HG03039 (cell line): ENCODE data around the gene ANK3.

ENCODE experiments used
- ATAC-seq: cut with Tn5 transposase; IDR thresholded peaks from one replicate; pipeline ENCODE4 v1.9.1; 2021; ENCODE audit warnings: mild to moderate bottlenecking, moderate library complexity; ENCODE audit not compliant: unreplicated experiment

The ANK3 gene

DNA sequence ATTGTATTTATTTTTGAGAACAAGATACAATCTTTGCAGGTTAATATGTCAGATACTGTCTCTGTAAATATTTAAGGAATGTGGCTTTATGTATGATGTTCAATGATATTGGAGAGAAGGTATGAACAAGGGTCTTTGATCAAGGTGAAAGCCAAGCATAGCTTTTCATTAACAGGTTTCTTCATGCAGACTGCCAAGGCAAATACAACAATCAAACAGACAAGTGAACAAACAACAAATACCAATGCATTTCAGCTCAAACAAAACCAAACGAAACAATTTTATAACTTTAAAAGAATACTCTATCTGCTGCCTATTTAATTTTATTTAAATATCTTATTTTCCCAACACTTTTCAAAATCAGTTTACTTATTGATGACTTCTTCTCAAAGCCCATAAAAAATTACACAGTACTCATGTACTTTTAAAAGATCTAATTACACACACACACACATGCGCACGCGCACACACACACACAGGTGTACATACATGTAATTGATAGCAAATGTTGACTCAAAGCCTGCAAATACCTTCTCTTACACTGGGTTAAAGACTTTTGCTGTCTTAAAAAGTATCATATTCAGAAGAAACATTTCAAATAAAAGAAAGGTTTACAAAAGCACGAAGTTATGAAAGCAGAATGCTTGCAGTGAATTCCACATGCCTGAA is 282.2 kb downstream of the ANK3 start:
- ATAC-seq: no peak

DNA sequence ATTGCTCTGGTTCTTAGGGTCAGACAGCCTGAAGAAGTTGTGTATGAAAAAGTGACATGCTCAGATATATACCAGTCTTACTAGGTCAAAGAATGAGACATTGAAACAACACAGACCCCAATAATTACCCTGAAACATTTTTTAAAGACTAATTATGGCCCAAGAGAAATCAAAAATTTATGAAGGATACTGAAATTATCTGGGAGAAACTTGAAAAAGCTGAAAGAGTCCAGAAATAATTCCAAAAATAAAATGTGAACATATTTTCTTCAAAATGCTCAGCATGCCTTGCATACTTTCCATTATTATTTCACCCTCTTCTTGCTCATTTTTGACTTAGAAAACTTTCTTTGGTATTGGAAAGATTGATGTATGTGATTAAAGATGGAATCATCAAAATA is 284.4 kb downstream of the ANK3 start:
- no peak for ATAC-seq

DNA sequence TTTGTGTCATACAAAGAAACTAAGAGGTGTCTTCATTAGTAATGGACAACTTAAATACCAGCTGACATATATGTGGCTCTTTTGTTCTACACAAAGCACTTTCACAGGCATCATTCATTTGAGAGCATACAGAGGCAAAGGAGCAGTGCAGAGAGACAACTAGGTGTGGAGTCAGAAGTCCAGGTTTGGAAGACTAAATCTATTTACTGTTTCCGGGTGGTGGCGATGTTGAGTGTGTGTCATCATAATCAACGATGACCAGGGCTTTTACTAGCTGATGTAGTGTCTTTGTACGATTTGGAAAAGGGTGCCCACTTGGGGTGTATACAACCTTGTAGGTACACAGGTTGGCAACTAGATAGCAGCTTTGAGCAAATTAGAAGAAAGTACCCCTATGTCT is 287.9 kb downstream of the ANK3 start:
- ATAC-seq: no peak

DNA sequence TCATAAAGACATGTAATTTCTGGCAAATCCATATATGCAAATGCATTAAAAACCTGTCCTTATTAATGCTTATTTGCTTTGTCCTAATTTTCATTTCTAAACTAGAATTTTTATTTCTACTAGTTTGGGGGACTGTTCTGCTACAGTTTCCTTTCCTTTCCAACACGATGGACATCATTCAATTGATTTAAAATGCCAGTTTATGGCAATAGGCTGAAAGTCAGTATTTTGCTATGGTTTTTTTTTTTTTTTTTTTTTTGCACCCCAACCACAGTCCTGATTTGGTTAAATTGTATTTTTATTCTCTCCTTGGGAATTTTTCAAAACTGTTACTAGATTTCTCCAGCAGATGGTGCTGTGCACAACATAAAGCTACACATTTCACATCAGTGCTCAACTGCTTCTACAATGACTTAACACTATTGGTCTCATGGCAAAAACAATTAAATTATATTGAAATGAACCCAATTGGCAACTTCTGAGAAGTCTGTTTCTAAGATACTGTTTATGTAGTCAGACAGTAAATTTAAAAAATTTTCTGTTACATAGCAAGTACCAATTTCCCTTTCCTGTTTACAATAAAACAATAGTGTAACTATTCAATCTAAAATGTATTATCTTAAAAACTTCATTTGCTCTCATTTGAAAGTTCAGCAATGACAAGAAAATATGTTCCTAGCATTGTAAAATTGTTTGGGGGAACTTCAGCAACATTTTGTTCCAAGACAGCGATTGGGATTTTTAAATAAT is 289.5 kb downstream of the ANK3 start:
- ATAC-seq: no peak

DNA sequence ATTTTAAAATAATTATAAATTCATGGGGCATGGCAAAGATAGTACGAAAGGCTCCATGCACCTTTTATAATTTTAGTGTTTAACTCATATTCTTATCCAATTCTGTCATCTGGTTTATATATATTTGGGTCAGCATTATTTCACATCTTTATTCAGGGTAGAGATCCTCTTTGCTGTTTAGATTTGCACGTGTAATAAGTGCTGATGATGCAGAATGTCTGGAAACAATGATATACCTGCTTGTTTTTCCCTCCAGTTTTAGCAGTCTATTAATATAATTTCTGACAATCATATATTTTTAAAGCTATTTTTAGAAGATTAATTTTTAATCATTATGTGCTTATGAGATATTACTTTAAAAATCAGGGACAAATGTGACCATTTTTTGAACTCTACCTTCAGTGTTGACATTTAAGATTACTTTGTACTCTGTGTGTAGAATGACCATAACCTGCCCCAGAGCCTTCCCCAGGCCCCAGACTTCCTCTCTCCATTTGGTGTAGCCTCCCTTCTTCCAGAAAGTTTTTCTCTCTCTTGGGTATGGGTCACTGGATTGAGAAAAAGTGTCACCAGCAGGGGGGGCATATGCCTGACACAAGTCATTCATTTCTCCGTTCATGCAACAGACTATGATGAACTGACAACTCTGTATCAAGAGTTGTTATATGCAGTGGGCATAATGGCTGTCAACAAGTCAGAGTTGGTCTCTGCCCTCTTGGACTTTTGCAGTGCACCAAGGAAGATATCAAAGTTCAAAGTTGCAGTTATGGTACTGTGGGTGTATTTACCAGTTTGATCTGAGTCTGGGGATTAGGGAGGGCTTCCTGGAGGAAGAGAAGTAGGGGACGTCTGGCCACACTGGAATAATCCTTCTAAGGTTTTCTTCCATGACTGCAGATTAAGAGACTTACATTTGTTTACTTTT is 290.7 kb downstream of the ANK3 start:
- ATAC-seq: no peak

DNA sequence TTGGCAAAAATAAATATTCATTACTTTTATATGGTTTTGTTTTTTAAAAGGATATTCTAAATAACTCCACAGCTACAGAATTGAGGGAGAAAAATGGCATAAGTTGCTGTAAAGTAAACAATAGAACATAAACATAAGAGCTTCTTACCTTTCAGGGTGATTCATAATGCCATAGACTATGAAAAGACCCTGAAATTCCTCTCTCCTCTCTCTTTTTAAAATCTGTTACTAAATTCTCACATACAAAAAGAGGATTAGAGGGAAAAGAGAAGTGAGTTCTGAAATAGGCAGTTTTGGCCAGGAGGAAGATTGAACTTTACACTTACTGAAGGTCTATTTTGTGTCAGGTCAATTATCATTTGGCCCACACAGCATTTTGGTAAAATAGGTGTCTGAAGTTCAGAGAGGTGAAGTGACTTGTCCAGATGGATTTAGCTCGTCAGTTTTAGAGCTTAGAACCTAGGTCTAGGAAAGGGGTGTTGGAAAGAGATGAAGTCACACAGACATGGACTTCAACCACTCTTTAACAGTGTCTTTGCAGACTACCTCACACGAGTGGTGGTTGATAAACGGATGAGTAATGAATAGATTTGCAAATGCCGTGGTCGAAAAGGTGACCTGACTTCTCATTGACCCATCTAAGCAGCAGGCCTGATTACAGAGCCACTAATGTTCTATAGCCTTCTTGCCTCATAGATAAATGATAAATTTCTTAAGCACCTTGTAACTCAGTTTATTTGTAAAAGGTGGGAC is 292.7 kb downstream of the ANK3 start:
- ATAC-seq: peak; percentile 50

DNA sequence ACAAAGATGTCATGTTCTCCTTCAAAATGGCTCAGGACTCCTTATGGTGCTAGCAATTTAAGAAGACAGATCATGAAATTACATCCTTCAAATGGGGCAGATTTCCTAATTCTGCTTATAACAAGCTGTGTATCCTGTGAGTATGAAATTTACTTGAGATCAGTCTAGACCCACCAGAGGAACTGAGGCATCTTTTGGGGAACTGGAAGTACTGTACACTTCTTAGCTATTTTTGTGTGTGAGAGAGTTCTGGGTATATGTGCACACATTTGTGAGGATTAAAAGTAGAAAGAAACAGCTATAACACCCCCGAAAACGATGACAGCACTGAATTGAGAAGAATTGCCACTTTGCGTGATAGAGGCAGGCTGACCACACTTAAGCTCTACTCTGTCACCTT is 296.4 kb downstream of the ANK3 start:
- no peak for ATAC-seq

DNA sequence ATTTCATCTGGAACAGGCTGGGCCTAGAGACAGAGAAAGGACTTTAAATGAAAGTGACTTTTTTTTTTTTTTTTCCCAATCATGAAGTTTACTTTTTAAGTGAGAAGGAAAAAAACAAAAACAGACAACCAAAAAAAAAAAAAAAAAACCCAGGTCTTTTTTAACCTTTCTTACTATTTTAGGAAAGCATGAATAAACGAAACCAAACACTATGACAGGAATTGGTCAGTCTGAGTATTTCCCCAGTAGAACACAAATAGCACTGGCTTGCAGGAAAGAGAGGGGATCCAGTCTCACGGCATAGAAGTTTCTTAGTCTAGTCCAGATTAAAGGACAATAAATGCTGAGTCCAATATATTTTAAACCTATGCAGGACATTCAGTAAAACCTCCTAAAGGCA is 302.8 kb downstream of the ANK3 start:
- peak; percentile 74 for ATAC-seq

DNA sequence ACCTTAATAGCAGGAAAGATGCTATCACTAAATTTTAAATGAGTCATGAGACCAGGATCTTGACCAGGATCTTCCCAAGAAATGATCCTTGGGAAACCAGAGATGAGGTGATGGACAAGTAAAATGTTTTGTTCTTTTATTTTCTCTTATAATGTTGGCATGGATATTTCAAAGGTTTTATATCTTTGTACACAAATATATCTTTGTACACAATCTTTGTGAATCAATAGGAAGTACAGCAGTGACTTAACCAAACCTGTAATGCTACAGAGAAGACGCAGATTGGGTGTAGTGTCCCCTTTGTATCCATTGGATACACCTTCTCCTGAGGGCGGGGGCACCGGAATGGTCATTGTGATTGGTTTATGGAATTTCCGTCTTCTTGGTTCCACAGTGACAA is 303.3 kb downstream of the ANK3 start:
- no peak for ATAC-seq

DNA sequence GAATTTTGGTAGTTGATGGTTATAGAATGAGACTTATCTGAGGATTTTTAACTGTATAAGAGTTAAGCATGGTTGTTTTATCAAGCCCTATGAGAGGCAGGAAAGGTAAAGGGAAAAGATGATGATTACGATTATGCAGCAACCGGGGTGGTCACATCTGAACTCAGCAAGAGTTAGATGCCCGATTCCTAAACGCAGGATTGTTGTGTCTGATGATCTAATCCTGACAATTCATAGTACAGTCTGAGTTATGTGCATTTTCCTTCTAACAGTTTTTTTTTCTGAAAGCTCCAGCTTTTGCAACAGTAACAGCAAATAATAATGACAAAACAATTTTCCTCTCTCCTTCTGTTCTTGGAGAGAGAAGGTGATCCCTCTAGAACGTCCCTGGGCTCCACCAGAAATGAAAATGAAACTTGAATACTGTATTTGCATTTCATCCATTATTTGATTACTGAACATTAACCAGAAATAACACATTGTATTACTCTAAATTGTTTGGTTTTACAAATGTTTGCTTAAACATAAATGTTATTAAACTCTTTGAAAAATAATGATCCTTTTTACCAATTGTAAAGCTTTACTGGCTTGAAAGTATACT is 306.8 kb downstream of the ANK3 start:
- ATAC-seq: no peak

DNA sequence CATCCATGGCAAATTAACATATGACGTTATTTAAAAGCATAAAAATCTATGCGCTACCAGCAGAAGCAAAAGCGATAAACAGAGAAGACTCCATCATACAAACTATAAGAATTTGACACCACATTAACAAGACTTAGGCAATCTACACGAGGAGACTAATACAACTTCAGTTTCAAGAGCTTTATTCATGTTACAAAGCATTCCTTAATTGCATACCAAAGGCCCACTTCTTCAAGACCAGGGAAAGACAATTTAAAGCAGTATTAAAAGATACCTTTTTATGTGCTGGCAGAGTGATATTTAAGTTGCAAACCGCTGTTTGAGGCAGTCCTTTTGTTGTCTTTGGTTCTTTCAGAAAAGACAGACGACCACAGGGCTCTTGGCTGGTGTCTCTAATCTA is 307.3 kb downstream of the ANK3 start:
- ATAC-seq: no peak

DNA sequence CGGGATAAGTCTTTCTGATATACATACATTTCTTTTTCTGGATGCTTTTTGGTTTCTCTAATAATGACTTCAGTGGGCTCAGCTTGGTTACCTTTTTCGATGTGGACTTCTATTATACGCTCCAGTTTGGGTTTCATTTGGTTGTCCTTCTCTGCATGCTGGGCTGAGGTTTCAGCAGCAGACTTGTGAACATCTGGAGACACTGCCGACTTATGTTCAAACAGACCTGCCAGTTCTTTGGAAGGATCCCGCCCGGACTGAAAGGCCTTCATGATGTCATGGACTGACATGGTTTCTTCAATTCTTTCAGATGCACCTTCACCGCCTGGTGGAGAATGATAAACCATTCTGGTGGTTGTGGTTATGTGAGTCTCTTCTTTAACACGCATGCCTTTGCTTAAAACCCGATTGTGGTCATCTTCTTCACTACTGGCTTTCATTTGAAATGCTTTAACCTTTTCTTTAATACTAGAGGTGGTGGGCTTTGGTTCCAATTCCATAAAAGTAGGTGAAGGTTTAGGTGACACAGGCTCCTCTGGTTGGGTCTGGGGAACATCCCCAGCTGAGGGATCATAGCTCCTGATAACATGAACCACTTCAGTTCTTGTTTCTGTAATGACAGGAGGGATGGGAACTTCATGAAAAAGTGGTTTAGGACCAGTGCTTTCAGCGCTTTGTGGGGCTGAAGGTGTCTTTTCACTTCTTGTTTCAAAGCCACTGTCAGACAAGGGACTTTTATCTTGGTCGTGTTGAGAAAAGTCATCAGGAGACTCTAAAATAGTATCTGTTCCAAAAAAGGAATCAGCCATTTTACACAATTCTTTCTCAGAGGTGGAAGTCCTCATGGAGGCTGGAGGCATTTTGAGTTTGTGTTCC is 315.7 kb downstream of the ANK3 start:
- ATAC-seq: peak; percentile 93

DNA sequence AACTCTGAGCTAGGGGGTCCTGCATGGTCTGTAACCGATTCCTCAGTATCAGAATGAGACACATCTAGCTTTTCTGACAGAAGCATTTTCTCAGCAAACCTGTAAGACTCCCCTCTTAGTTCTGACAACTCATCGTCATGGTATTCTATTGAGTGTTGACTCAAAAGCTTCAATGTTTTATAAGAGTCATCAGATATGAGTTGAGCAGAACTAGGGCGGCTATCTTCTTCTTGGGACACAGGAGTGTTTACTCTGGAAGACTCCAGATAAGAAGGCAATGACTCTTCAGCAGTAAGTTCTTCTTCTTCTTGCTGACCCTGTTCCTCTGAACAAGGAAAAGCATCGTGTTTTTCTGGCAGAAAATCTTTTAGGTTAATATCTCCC is 316.3 kb downstream of the ANK3 start:
- no peak for ATAC-seq

DNA sequence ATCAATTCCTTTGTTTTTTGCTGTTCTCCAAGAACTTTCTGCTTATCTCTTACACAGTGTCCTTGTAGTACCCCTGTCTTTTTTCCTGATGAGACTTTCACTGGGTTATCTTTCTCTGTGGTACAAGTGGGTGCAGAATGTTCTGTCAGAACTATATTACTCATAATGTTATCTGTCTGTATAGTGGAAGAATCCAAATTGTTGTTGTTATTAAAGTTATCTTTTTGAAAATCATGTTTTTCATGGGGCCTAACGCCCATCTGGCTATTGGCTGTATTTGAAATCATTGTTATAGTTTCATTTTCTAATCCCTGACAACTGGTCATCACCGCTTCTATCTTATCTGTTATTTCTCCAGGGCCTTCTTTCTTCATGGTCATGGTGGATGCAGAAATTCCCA is 320.4 kb downstream of the ANK3 start:
- no peak for ATAC-seq

DNA sequence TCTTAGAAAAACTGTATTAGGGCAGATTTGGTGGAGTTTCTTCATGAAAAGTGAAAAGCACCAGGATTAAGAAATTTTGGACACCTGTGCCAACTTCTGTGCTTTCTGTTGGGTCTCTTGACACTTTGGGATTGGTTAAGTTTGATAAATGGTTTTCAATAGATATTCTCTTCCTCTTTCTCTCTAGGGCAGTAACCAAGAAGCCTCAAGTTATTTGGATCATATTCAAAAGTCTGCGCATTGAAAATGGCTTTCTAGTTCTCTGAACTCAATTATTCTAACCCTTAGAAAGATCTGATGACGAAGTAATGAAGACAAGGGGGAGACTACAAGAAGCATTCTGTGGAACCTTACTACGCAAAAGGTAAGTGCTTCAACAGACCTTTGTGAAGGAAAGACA is 339.3 kb downstream of the ANK3 start:
- ATAC-seq: no peak

DNA sequence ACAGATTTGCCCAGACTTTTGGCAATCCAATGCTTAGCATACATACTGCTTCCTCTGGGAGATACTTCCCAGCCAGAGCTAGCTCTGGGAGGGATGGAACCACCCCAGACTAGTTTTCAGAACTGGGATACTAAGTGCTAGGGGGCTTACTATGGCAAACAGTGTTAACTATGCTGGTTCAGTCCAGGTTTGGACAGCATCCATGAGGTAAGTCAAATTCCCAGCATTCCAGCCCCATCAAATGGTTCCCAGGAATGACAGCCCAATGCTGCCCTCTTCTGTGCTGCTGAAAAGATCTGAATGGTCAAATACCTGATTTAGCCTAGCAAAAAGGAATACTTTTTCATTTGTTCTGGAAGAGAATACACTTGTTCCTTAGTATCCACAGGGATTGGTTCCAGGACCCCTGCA is 341.6 kb downstream of the ANK3 start:
- ATAC-seq: no peak

DNA sequence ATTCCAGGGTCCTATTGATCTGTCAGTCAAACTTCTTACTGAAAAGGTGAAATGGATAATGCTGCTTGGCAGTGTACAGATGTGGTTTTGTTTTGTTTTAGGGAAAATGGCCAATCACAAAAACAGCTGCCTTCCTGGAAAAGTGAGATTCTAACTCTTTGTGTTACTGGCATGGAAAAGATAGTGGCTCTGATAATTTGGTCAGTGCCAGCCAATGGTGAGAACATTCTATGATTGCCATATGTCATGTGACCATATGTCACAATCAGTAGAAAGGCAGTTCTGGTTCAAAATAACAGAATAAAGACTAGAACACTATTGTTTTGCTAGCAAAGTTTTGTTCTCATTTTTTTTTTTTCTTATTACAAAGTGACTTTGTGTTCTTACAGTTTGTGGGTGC is 344.1 kb downstream of the ANK3 start:
- ATAC-seq: no peak

DNA sequence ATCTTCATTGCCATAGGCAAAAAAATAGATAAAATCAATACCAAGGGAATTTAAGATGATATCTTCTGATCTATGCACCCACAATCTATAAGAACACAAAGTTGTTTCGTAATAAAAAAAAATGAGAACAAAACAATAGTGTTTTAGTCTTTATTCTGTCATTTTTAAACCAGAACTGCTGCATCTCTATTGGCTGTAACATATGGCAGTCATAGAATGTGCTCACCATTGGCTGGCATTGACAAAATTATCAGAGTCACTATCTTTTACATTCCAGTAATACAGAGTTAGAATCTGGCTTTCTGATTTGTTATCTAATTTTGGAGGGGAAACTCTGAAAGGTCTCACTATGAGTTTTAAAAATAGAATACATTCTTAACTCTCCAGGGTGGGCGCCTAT is 344.7 kb downstream of the ANK3 start:
- ATAC-seq: no peak

DNA sequence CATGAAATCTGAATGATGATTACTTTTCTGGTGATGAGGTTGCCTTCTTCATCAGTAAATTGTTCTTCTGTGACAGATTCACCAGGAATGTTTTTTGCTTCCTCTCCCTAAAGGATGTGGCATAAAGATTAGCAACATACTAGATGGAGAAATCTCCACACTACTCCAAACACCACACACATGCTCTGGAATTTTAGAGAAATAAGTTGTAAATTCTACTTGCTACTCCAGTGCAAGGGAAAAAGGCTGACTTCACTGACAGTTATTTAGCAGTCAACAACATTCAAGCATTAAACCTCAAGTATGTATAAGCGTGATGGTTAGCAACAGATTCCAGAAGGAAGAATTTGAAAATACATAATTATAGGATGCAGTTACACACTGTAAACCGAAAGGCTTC is 345.4 kb downstream of the ANK3 start:
- ATAC-seq: no peak
